HG02943 (cell line): Measurements from ENCODE around the gene LCE3D.

ENCODE experiments used
- ATAC-seq: cut with Tn5 transposase; IDR thresholded peaks from one replicate; pipeline ENCODE4 v1.9.1; 2021; ENCODE audit warnings: mild to moderate bottlenecking, low read depth, moderate library complexity; ENCODE audit not compliant: unreplicated experiment

Gene LCE3D

DNA sequence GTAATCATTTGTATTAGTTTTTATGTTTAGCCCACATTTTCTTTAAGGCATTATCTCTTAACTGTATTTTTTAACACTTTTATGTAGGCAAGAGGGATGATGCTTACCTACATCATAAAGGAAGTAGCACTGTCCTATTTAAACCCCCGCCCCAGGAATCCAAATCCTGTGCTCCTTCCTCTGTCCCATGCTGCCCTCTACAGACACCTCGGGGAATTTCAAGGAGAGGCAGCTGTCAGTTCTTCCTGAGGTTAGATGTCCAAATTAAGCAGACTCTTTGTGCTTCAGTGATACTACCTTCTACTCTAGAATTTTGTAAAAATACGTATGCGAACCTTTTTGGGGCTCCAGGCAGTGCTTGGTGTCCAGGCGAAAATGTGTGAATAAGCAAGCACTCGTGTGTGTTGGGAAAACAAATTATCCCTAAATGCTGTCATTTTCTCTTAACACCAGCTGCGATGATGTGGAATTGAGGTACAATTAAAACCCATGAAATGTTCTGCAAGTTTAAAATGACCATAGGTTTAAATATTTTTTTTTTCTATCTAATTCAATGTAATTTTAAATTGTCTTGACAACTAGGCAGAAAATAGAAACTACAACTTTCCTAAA lies 46.9 kb downstream of the LCE3D start:
- no peak for ATAC-seq
